Gastrocnemius medialis (tissue), 4 donors: ENCODE data around the gene MMP2. TPM values are rescaled to one million over a fixed set of nuclear protein-coding genes. Genes with fewer than 3 reads are reported as not detected.

Experiments used
- ATAC-seq, 2 donors: fragments of 150-250 bp; one replicate each; pipeline ENCODE4 v1.9.1; 2016
- DNase-seq, 2 donors: peaks; one replicate each; pipeline ENCODE4 v3.0.0-alpha.2; 2019
- H3K27ac ChIP-seq, 4 donors: fragments of 200-600 bp; sonication (generic); 1 replicate in 1 of 4; 2 replicates in 3 of 4; pipeline ENCODE4 v1.5.1; 2016 to 2018; ENCODE audit warnings: mild to moderate bottlenecking in 2 of 4, moderate library complexity in 1 of 4
- H3K27me3 ChIP-seq, 3 donors: fragments of 200-600 bp; sonication (generic) in 2 of 3; 1 replicate in 1 of 3; 2 replicates in 2 of 3; pipeline versions ENCODE4 v1.5.1 to v1.6.0; 2016 to 2019; ENCODE audit warnings: mild to moderate bottlenecking in 1 of 3, moderate library complexity in 1 of 3
- H3K36me3 ChIP-seq, 2 donors: fragments of 200-600 bp; sonication (generic) in 1 of 2; one replicate each; pipeline ENCODE4 v1.5.1; 2017 to 2018
- H3K4me1 ChIP-seq, 2 donors: fragments of 200-600 bp; sonication (generic) in 1 of 2; one replicate each; pipeline ENCODE4 v1.5.1; 2016 to 2017; ENCODE audit warnings: mild to moderate bottlenecking in 2 of 2
- H3K4me3 ChIP-seq, 4 donors: fragments of 200-600 bp; sonication (generic) in 3 of 4; 1 replicate in 1 of 4; 2 replicates in 3 of 4; pipeline ENCODE4 v1.5.1; 2016 to 2019; ENCODE audit warnings: mild to moderate bottlenecking in 2 of 4
- H3K9me3 ChIP-seq, 3 donors: fragments of 200-600 bp; sonication (generic) in 2 of 3; 1 replicate in 1 of 3; 2 replicates in 2 of 3; pipeline ENCODE4 v1.5.1; 2016 to 2019
- CTCF ChIP-seq, 5 experiments: fragments of 450-650 bp in 3 of 5; fragments of 200-600 bp in 2 of 5; sonication (generic) in 2 of 5; IDR thresholded peaks in 4 of 5; conservative IDR thresholded peaks in 1 of 5; 1 replicate in 4 of 5; 2 replicates in 1 of 5; pipeline ENCODE4 v1.5.1; 2016 to 2019; ENCODE audit warnings: antibody characterized with exemption in 5 of 5, mild to moderate bottlenecking in 3 of 5, moderate library complexity in 3 of 5
- POLR2A ChIP-seq, 2 donors: fragments of 450-650 bp; IDR thresholded peaks; one replicate each; pipeline ENCODE4 v1.6.1; 2017; ENCODE audit warnings: antibody characterized with exemption in 2 of 2, mild to moderate bottlenecking in 2 of 2, moderate library complexity in 2 of 2
- in situ Hi-C, 4 donors: fragments of 200-750 bp; cut with MboI; loops; one replicate each; pipeline versions ENCODE4 v1.15.0 to v1.8.0; 2017; ENCODE audit warnings: low sequenced_read_pairs in 4 of 4
- intact Hi-C: fragments of 100-400 bp; cut with DNase I; formaldehyde crosslinking; loops from one replicate; pipeline ENCODE4 v1.15.1; 2023; ENCODE audit warnings: low total_unique reads
- total RNA-seq, 4 donors: library from RNA; depleted of rRNA; stranded (reverse); fragments of >200 nt; gene quantifications; one replicate each; pipeline versions ENCODE4 v1.1.0 to v1.2.3, GENCODE V29; 2016

MMP2 gene
- total RNA-seq, 4 donors from 2014 or later: 26.6 to 119 (median 55.6) TPM

- Histone ChIP-seq H3K36me3 (no peaks in the 10 kb centered on the region), H3K4me1 (peaks cover 0 to 5% of the 10 kb centered on the region in 2 donors), H3K27ac (peak overlapping the region; percentile 15 to 46 (median 32)), H3K9me3 (no peaks in the 10 kb centered on the region), H3K4me3 (no peak overlapping the region), H3K27me3 (no peaks in the 10 kb centered on the region)
- in situ Hi-C loops: loop anchor here in 1 of 4 donors (25.0 kb wide), 1 partner anchor 367 kb away; the partner anchor contains the start of gene CES1
- DNase-seq (no peak), ATAC-seq (peak in 1 of 2 donors; percentile 28)
- TF ChIP-seq POLR2A (IDR thresholded peaks at IDR 0.05) (no peak), CTCF (IDR thresholded peaks at IDR 0.05 in 4 of 5, conservative IDR thresholded peaks at IDR 0.05 in 1 of 5) (no peak)
- intact Hi-C loops: no loop called here
These were observed 8.2 kb upstream of the MMP2 start for GRCh38 chr16:55470533-55471371.

- TF ChIP-seq POLR2A (IDR thresholded peaks at IDR 0.05) (no peak), CTCF (IDR thresholded peaks at IDR 0.05 in 4 of 5, conservative IDR thresholded peaks at IDR 0.05 in 1 of 5) (no peak)
- intact Hi-C loops (no loop called here), in situ Hi-C loops (loop anchor here in 1 of 4 donors (25.0 kb wide), 1 partner anchor 366 kb away; the partner anchor contains the start of gene CES1)
- no peaks in the 10 kb centered on the region for H3K36me3 ChIP-seq
- peaks cover 0 to 5% of the 10 kb centered on the region in 2 donors for H3K4me1 ChIP-seq
- DNase-seq: no peak
- H3K27ac ChIP-seq: peak overlapping the region; percentile 15 to 46 (median 32)
- H3K27me3 ChIP-seq: no peaks in the 10 kb centered on the region
- no peak overlapping the region for H3K4me3 ChIP-seq
- H3K9me3 ChIP-seq: no peaks in the 10 kb centered on the region
- ATAC-seq: peak; percentile 49 to 50
These were observed 7.4 kb upstream of the MMP2 start for GRCh38 chr16:55471448-55472097.

GRCh38 chr16:55473587-55473986 lies 5.4 kb upstream of the MMP2 start:
- in situ Hi-C loops: loop anchor here in 1 of 4 donors (25.0 kb wide), 1 partner anchor 364 kb away; the partner anchor contains the start of gene CES1
- intact Hi-C loops: no loop called here
- TF ChIP-seq CTCF (IDR thresholded peaks at IDR 0.05 in 4 of 5, conservative IDR thresholded peaks at IDR 0.05 in 1 of 5) (no peak), POLR2A (IDR thresholded peaks at IDR 0.05) (no peak)
- Histone ChIP-seq H3K27me3 (peaks cover 0 to 4% (median 2%) of the 10 kb centered on the region in 3 donors), H3K4me1 (peaks cover 0 to 5% of the 10 kb centered on the region in 2 donors), H3K36me3 (no peaks in the 10 kb centered on the region), H3K9me3 (no peaks in the 10 kb centered on the region), H3K4me3 (no peak overlapping the region), H3K27ac (no peak overlapping the region)
- ATAC-seq: no peak
- DNase-seq: no peak

- H3K4me3 ChIP-seq: no peak overlapping the region
- TF ChIP-seq CTCF (IDR thresholded peaks at IDR 0.05 in 4 of 5, conservative IDR thresholded peaks at IDR 0.05 in 1 of 5) (no peak), POLR2A (IDR thresholded peaks at IDR 0.05) (no peak)
- no peak for ATAC-seq
- H3K36me3 ChIP-seq: no peaks in the 10 kb centered on the region
- peak overlapping the region in 3 of 4 donors; percentile 72 to 80 (median 73) for H3K27ac ChIP-seq
- in situ Hi-C loops (loop anchor here in 1 of 4 donors (25.0 kb wide), 1 partner anchor 362 kb away; the partner anchor contains the start of gene CES1), intact Hi-C loops (no loop called here)
- no peak for DNase-seq
- peaks cover 4 to 5% of the 10 kb centered on the region in 2 donors for H3K4me1 ChIP-seq
- peaks cover 0 to 14% (median 11%) of the 10 kb centered on the region in 3 donors for H3K27me3 ChIP-seq
- no peaks in the 10 kb centered on the region for H3K9me3 ChIP-seq
These were observed 4.2 kb upstream of the MMP2 start for GRCh38 chr16:55474821-55475220.
